ENCODE results near the gene KBTBD8.

The KBTBD8 gene

DNA sequence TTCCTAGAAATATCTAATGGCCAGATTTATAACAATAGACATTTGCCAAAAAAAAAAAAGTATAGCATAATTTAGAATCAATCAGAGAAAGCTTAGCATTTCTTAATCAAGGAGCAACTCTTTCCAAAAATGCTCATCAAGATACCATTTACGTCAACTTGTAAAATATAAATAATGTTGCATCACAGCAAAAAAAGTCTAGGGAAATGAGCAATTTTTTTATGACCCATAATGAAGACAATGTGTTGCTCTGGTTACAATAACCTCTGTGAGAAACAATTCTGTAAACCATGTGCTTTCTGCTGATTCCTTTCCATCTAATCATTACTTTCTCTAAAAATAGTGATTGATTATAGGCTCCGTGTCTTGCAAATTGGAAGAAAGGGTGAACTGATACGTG lies 36.3 kb downstream of the KBTBD8 start:
- DNase-seq (ENCODE audit: low spot score): no peak

DNA sequence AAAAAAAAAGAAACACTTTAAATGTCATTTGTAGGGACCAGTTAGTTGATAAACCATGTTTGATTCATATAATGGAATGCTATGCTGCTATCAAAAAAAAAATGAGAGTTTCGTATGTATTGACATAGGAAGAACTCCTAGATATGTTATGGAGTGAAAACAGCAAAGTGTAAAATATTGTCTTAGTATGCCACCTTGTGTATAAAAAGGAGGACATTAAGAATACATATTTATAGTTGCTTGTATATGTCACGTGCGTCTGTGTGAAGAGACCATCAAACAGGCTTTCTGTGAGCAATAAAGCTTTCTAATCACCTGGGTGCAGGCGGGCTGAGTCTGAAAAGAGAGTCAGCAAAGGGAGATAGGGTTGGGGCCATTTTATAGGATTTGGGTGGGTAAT lies 39.5 kb downstream of the KBTBD8 start:
- no peak for DNase-seq (ENCODE audit: low spot score)

DNA sequence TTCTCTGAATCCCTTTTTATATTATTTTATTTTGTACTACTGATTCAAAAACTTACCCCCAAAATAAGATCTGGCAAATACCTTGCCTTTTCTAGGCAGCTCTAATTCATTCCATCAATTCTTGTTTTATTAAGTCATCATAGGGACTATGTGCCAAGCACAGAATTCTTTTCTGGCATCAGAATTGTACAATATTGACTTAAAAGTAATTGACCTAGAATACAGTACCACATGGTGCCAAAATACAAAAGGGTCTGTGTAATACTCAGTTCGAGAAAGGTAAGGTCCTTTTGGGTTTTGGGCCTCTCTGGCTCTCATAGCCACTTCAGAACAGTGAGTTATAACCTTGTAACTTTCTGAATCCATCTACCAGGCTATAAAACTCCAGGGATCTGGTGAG lies 46.2 kb downstream of the KBTBD8 start:
- DNase-seq (ENCODE audit: low spot score): no peak

DNA sequence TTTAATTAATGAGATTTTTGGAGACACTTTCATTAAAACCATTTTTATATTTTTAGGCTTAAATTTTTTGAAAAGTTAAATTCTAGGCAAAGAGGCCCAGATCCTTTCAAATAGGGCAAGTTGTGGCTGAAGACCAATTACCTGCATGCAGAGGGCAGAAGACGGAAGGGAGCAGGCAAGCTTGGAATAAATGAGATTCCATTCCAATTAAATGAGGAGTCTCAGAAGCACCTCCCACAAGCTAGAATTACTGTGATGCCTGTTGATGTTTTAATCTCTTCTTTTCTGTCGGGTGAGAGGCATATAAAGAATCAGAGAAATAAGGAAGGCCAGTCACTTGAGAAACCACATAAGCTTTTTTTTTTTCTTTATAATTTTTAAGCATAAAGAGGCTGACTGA lies 46.8 kb downstream of the KBTBD8 start:
- DNase-seq (ENCODE audit: low spot score): no peak

DNA sequence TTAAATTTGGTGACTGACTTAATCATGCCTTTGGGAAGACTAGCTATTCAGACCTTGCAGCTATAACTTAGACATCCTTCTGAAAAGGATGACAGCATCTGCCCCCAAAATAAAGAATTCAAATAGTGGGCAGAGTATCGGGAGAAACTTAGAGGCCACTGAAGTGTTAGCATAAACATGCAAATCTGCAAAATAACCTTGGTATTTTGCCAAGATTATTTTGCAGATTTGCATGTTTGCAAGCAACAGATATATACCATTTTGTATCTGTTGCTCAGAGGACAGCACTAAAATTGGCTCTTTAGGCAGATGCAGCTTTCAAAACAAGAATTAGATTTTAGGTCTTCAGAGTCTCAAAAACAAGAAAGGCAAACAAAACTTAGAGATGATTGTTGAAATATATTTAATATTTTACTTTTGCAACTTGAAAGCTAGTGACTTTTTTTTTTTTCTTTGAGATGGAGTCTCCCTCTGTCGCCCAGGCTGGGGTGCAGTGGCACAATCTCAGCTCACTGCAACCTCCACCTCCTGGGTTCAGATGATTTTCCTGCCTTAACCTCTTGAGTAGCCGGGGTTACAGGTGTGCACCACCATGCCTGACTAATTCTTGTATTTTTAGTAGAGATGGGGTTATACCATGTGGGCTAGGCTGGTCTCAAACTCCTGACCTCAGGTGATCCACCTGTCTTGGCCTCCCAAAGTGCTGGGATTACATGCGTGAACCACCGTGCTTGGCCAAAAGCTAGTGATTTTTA lies 47.8 kb downstream of the KBTBD8 start:
- no peak for DNase-seq (ENCODE audit: low spot score)

DNA sequence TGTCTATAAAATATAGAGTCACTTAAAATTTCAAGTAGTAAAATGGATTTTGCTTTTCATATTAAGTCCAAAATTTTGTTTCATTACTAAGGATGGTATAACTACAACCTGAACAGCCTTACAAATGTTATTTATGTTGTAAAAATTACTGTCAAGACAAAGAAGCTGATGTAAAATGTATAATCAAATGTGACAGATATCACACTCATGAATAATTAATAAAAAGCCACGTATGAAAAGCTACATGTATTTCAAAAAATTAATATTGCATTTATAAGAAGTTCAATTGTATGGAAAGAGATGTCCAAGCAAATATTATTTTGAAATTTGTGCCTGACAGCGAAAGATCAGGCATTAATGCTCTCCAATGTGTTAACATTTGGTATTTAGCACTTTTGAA lies 48.9 kb downstream of the KBTBD8 start:
- no peak for DNase-seq (ENCODE audit: low spot score)

DNA sequence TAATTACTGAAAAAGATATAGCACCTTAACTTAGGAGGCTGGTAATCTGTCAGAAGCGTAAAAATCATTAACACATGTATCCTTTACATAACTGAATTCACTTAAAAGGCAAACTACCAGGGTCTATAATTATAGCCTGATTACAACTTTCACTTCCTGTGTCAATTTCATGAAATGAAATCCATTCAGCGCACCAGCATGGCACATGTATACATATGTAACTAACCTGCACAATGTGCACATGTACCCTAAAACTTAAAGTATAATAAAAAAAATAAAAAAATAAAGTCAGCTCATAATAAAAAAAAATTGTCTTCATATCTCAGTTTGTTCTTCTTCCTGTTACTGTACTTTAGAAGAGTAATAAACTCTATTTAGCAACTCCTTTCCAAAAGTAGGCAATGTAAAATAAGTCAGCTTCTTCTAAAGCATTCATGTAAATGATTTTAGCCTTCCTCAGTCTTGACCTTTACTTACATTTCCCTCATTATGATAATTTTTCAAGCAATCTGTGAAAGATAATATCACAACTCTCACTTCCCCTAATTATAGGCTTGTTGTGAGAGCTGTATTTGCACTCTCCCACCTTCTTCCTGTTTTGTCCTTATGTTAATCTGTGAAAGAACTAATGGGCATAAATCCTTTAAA lies 50.1 kb downstream of the KBTBD8 start:
- no peak for DNase-seq (ENCODE audit: low spot score)

DNA sequence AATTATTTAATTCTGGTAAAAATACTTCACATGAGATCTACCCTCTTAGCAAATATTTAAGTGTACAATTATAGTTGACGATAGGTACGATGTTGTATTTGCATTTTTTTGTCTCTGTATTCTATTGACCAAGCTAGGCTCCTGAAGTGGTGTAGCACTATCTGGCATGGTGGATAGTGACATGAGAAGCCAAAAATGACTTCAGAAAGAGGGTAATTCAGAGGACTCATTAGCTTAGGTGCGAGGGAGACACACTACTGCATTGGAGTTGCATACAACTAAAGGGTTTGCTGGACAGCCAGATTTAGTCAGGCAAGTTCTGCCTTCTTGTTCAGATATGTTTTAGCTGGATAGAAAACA lies 50.6 kb downstream of the KBTBD8 start:
- no peak for DNase-seq (ENCODE audit: low spot score)

DNA sequence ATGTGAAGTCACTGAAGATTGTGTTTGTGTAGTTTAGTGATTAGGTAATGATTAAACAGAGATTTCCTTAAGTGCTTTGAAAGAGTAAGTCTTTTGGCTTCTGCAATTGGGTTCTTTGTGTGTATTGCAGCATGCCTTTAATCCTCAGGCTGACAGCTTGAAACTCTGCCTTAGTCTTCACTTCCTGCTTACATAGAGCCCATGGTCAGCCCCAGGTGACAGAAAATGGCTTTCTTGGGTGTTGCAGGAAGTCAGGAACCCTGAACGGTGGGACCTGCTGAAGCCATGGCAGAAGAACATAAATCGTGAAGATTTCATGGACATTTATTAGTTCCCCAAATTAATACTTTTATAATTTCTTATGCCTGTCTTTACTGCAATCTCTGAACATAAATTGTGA lies 61.3 kb downstream of the KBTBD8 start:
- DNase-seq (ENCODE audit: low spot score): no peak

All from pons (tissue), 1 donor.